GM18519 (cell line): ENCODE measurements around the gene WDFY3.
"Not testable (repeated sequence)": the region's sequence is repeated elsewhere in the genome, so short reads cannot be mapped to it uniquely, and the experiment has no call there.

Source experiments
- ATAC-seq: cut with Tn5 transposase; IDR thresholded peaks from one replicate; pipeline ENCODE4 v1.9.1; 2021; ENCODE audit warnings: mild to moderate bottlenecking, moderate library complexity; ENCODE audit not compliant: unreplicated experiment, low FRiP score

The WDFY3 gene

GRCh38 chr4:84730375-84730774 is 236.1 kb downstream of the WDFY3 start:
- no peak for ATAC-seq

- no peak for ATAC-seq
Observed at GRCh38 chr4:84727491-84727890, 239.0 kb downstream of the WDFY3 start.

GRCh38 chr4:84726356-84726755 is 240.1 kb downstream of the WDFY3 start:
- ATAC-seq, result no peak

GRCh38 chr4:84722720-84723119 is 243.8 kb downstream of the WDFY3 start:
- no peak for ATAC-seq

GRCh38 chr4:84719115-84719514 is 247.4 kb downstream of the WDFY3 start:
- ATAC-seq, result no peak

GRCh38 chr4:84718699-84719098 is 247.8 kb downstream of the WDFY3 start:
- no peak for ATAC-seq

GRCh38 chr4:84710548-84710947 is 255.9 kb downstream of the WDFY3 start:
- ATAC-seq, result no peak

- no peak for ATAC-seq
Observed at GRCh38 chr4:84708406-84709135, 257.9 kb downstream of the WDFY3 start.

GRCh38 chr4:84706286-84706685 is 260.2 kb downstream of the WDFY3 start:
- no peak for ATAC-seq

GRCh38 chr4:84699001-84699671 is 267.4 kb downstream of the WDFY3 start:
- no peak for ATAC-seq

GRCh38 chr4:84697615-84698201 is 268.8 kb downstream of the WDFY3 start:
- no peak for ATAC-seq

GRCh38 chr4:84697159-84697558 is 269.3 kb downstream of the WDFY3 start:
- ATAC-seq, result no peak

- no peak for ATAC-seq
Observed at GRCh38 chr4:84691800-84692199, 274.7 kb downstream of the WDFY3 start.

GRCh38 chr4:84691170-84691691 is 275.3 kb downstream of the WDFY3 start:
- ATAC-seq, result no peak

GRCh38 chr4:84690481-84690880 is 276.0 kb downstream of the WDFY3 start:
- no peak for ATAC-seq

- ATAC-seq, result no peak
Observed at GRCh38 chr4:84689197-84689596, 277.3 kb downstream of the WDFY3 start.

- no peak for ATAC-seq
Observed at GRCh38 chr4:84688605-84689004, 277.9 kb downstream of the WDFY3 start.

- ATAC-seq, result no peak
Observed at GRCh38 chr4:84685105-84685504, 281.4 kb downstream of the WDFY3 start.

- ATAC-seq, result no peak
Observed at GRCh38 chr4:84684361-84684760, 282.1 kb downstream of the WDFY3 start.

GRCh38 chr4:84683064-84683850 is 283.2 kb downstream of the WDFY3 start:
- no peak for ATAC-seq

- ATAC-seq, result not testable (repeated sequence)
Observed at GRCh38 chr4:84682661-84683060, 283.8 kb downstream of the WDFY3 start.
